HL-60/S4 treated with phorbol 12-myristate 13-acetate at 8.2 ng/mL for 4 days and 3 days (cell line): ENCODE data around the gene ZNF22.

Experiments
- in situ Hi-C: fragments of 300-500 bp; cut with MboI; formaldehyde crosslinking; loops from 2 replicates; pipeline ENCODE4 v1.15.0; 2022; ENCODE audit warnings: low sequenced_read_pairs

The ZNF22 gene

GRCh38 chr10:44963772-44964633, 36.7 kb upstream of the ZNF22 start:
- in situ Hi-C loops, result no loop called here

GRCh38 chr10:44965104-44965503, 35.6 kb upstream of the ZNF22 start:
- in situ Hi-C loops, result no loop called here

DNA sequence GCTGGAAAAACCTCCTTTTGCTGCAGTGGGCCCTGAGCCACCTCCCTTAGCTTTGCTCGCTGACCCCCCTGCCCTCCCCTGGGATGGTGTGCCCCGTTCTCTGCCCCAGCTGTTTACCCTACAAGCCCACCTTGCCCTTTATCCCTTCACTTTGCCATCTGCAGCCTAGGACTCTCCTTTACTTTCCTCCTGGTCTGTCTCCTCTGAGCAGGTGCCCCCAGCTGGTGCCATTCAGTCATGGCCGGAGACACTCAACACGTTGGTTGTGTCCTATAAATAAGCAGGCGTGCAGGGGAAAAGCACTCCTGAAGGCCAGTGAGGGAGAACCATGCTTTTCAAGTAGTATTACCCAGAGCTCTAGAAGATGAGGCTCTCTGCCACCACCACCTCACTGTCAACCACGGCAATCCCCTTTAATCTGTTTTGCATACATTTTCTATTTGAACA, 35.0 kb upstream of the ZNF22 start:
- in situ Hi-C loops, result no loop called here

- in situ Hi-C loops, result no loop called here
Measured at GRCh38 chr10:44966129-44966815, 34.5 kb upstream of the ZNF22 start.

DNA sequence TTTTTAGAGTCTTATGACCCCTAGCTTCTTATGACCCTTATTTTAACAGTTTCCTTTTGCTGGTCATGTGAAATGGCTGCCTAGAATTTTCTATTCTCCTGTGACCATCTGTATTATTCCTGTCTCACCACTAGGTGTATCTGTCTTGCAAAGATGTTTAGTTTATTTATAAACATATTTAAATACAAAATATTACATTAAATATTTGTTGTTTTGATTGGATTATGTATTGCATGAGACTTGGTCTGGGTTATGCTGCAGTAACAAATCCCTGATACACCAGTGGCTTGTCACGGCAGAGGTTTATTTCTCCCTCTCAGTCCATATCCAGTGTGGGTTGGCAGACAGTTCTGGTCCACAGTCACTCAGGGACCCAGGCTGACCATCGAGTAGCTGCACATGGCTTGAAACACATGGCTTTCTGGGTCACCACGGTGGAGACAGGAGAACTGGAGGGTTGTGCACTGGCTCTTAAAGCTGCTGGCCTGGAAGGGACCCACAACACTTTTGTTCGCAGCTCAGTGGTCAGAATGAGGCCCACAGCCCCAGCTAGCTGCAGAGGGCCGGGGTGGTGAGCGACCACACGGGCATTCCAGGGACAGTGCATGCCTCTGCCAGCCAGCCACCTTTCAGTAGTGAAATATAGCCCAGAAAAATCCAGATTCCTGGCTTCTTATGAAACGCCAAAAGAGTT, 33.8 kb upstream of the ZNF22 start:
- in situ Hi-C loops, result no loop called here

- in situ Hi-C loops, result no loop called here
Measured at GRCh38 chr10:44967616-44968015, 33.1 kb upstream of the ZNF22 start.

GRCh38 chr10:44968091-44968490, 32.6 kb upstream of the ZNF22 start:
- in situ Hi-C loops, result no loop called here

GRCh38 chr10:44968500-44969400, 32.0 kb upstream of the ZNF22 start:
- in situ Hi-C loops, result no loop called here

DNA sequence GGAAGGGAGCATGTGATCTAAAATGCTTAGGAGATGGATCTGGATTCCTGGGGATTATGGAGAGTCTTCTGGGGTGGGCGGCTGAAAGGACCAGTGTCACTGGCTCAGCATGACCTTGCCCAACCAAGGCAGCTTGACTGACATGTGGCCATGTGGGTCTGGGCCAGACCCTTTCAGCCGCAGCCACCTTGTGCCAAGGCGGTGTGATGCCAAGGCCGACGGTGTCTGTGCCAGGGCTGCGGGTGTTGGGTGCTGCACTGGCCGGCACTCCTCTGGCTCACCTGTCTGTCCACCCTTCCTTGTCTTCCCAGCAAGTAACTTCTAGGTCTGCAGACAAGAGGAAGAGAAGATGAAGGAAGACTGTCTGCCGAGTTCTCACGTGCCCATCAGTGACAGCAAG, 30.9 kb upstream of the ZNF22 start:
- in situ Hi-C loops, result no loop called here

DNA sequence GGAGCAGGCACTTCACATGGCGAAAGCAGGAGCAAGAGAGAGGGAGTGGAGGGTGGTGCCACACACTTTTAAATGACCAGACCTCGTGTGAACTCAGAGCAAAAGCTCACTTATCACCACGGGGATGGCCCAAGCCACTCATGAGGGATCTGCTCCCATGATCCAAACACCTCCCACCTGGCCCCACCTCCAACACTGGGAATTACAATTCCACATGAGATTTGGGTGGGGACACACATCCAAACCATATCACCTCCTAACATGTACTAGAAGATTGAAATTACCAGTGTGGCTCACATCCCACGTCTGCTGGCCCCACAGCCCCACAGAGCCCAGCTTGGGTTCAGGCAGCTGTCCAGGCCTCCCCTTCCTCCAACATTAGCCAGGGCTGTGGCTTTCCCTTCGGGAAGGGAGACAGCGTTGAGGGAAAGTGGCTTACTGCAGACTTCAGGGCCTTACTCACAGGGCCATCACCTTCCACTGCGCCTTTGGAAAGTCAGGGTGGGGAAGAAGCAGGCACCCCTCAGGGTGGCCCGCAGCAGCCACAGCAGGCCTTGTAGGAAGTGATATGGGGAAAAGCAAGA, 29.8 kb upstream of the ZNF22 start:
- in situ Hi-C loops, result no loop called here

- in situ Hi-C loops, result no loop called here
Measured at GRCh38 chr10:44971434-44971833, 29.3 kb upstream of the ZNF22 start.

DNA sequence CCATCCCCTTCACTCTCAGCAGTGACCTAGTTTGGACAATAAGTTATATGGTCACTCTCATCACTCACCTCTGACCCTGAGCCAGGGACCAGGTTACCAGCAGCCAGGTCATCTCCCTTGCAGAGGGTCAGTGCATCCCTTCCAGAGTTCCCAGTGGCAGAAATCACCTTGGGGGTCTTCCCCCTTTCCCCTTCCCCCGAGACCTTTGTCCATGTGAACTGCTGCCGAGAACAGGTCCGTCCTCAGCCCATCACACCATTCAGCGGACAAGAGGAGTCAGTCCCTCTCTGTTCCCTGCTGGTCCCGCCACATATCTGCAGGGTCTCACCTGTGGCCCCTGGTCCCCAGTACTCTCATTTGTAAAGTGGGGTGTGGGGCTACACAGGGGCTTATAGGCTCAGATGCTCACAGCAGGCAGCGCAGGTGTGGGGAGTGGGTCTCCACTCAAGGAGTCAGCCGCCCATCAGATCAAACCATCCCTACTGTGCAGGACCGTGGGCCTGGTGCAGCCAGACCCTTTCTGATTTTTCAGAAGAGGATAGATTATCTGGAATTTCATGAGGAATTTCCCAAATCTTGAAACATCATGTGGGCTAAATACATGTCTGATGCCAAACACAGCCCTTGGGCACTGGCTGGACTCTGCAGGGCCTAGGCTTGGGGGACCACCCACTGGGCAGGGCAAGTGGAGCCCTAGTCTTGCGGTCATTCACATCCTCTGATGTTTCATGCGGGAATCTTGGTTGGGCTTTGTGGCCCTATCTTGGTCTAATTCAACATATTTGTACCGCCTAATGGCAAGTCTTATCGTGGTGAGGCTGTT, 28.6 kb upstream of the ZNF22 start:
- in situ Hi-C loops, result no loop called here

DNA sequence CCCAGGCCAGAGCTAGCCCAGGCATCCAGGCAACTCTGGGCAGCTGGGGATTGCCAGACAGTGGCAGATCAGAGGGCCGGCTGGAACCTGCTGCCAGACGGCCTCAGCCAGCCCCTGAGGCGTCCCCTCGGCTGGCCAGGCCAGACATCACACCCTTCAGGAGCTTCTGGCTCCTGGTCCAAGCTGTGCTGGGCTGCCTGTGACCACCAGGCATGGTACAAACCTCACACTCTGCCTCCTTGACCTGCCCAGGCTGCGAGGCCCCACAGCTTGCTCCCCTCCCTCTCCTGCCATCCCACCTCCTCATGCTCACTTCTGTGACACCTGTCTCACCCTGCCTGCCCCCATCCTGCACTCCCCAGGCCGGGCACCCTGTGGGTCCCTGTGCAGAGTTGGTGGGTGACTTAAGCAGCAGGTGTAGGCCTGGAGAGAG, 27.8 kb upstream of the ZNF22 start:
- in situ Hi-C loops, result no loop called here

DNA sequence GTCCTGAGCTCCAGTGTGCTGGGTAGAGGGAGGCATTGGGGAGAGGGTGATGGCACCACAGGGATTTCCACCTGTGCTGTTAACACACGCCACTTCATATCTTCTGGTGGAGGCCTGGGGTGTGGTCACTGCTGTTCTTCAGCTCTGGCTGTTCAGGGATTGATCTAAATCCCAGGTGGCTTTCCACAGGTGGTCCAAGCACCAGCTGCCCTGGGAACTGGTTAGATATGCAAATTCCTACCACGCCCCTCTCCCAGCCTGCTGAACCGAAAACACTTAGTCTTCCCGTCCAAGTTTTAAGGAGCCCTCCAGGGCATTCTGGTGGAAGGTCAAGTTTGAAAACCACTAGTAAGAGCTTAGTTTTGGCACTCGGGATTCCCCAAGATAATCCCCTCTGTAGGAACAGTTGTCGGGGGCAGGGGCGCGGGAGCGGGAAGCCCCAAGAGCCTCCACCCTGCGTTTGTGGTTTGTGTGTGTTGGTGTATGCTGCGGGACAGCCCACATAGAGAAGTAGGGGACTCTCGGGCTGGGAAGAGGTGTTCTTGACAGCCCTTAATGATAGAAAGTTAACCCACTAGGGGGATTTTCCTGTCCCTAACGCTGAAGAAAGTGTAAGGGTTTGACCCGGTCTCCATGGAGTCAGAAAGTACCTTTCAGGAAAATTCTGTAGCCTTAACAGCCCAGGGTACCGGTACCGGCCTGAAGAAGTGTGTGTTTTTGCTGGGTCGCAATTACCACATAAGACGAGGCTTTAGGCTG, 27.2 kb upstream of the ZNF22 start:
- in situ Hi-C loops, result no loop called here

DNA sequence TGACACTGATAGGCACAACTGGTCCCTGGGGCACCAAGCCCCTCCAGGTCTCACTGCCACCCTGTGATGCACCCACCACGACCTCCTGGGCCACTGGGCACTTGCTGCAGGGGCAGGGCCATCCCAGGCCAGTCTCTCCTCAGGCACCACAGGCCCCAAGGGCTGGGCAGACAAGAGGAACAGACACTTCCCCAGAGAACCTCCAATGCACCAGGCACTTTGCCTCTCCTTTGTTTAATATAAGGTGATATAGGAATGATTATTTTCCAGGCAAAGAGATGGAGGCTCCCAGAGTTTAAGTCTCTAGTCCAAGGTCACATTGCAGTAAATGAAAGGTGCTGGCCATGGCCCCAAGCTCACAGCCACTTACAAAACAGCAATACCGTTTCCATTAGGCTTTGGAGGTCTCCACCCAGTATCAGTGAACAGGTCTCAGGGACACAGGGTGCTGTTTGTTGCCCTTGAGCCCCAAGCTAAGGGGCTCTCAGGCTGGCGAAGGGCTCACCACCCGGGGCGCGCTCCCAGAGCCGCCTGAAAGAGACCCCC, 26.6 kb upstream of the ZNF22 start:
- in situ Hi-C loops, result no loop called here

DNA sequence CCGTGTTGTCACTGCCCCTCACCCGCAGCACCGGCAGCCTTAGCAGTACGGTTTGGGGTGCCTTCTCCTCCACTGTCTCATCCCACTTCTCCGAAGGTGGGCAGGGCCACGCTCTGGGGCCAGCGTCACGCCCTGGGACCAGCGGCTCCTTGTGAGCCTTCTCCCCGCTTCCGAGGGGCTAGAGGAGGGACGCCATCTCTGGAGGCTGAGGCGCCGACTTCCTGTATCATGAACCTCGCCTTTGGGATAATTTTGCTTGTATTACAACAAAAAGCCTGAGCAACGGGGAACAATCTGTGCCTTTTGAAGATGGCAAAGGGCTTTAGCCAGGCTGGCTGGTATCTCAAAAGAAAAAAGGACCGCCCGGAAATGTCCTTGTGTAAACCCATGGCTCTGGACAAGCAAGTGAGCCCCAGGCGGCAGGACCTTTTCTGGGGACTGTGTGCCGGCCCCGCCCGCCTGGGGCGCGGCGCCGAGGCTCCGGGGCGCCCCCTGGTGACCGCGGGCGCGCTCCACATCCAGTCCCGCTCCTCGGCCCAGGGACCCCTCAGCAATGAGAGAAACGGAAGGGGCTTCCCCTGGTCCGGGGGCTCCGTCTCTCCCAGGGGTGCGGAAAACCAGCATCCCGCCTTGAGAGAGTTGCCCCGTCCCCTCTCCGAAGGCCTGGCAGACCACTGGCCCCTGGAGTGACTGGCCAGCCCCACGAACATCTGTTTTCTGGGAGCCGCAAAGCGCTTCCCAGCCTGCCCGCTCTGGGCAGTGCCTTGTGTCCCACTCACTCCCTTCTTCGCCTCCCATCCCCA, 25.9 kb upstream of the ZNF22 start:
- in situ Hi-C loops, result no loop called here
